MM.1S (cell line): ENCODE measurements around the gene NIN.

ENCODE experiments used
- DNase-seq: peaks from one replicate; pipeline ENCODE4 v3.0.0-alpha.2; 2015
- H2AFZ ChIP-seq: fragments of 300-600 bp; sonication (generic); 2 replicates; pipeline ENCODE4 v1.6.0; 2016; ENCODE audit warnings: antibody characterized with exemption, low read length
- H3F3A ChIP-seq: fragments of 300-600 bp; sonication (generic); 2 replicates; pipeline ENCODE4 v1.6.1; 2016; ENCODE audit warnings: mild to moderate bottlenecking, antibody characterized with exemption, low read length, moderate library complexity, mixed read lengths; ENCODE audit not compliant: insufficient read depth
- H3K27ac ChIP-seq: fragments of 300-600 bp; sonication (generic); 2 replicates; pipeline ENCODE4 v1.5.1; 2016; ENCODE audit warnings: mild to moderate bottlenecking, low read length
- H3K27me3 ChIP-seq: fragments of 300-600 bp; sonication (generic); replicated peaks from 2 replicates; pipeline ENCODE4 v1.6.0; 2016; ENCODE audit warnings: low read length; ENCODE audit not compliant: insufficient read depth
- H3K36me3 ChIP-seq: fragments of 300-600 bp; sonication (generic); replicated peaks from 2 replicates; pipeline ENCODE4 v1.6.1; 2016; ENCODE audit warnings: mild to moderate bottlenecking, low read length, mixed read lengths; ENCODE audit not compliant: insufficient read depth
- H3K4me1 ChIP-seq: fragments of 300-600 bp; sonication (generic); 2 replicates; pipeline ENCODE4 v1.6.1; 2016; ENCODE audit warnings: low read length, mixed read lengths
- H3K4me2 ChIP-seq: fragments of 300-600 bp; sonication (generic); 2 replicates; pipeline ENCODE4 v1.6.0; 2016; ENCODE audit warnings: low read depth, low read length
- H3K4me3 ChIP-seq: fragments of 300-600 bp; sonication (generic); 2 replicates; pipeline ENCODE4 v1.5.1; 2016; ENCODE audit warnings: low read length, mixed read lengths
- H3K79me2 ChIP-seq: fragments of 300-600 bp; sonication (generic); 2 replicates; pipeline ENCODE4 v1.6.1; 2016; ENCODE audit warnings: mixed run types, low read length, mixed read lengths
- H3K9ac ChIP-seq: fragments of 300-600 bp; sonication (generic); 2 replicates; pipeline ENCODE4 v1.6.1; 2016; ENCODE audit warnings: low read length, mixed read lengths
- H3K9me2 ChIP-seq: fragments of 300-600 bp; sonication (generic); replicated peaks from 2 replicates; pipeline ENCODE4 v1.6.1; 2016; ENCODE audit warnings: mild to moderate bottlenecking, low read length, mixed read lengths; ENCODE audit not compliant: insufficient read depth
- H3K9me3 ChIP-seq: fragments of 300-600 bp; sonication (generic); replicated peaks from 2 replicates; pipeline ENCODE4 v1.6.1; 2016; ENCODE audit warnings: mild to moderate bottlenecking, low read length, mixed read lengths; ENCODE audit not compliant: insufficient read depth
- H4K20me1 ChIP-seq: fragments of 300-600 bp; sonication (generic); 2 replicates; pipeline ENCODE4 v1.6.1; 2016; ENCODE audit warnings: mild to moderate bottlenecking, low read length, moderate library complexity, mixed read lengths; ENCODE audit not compliant: insufficient read depth
- EZH2 ChIP-seq: fragments of 300-600 bp; sonication (generic); optimal IDR thresholded peaks from 2 replicates; pipeline ENCODE3; 2017; ENCODE audit warnings: low read depth, mild to moderate bottlenecking, antibody characterized with exemption, low read length, mixed read lengths
- EZH2phosphoT487 ChIP-seq: fragments of 300-600 bp; sonication (generic); IDR thresholded peaks from 2 replicates; pipeline ENCODE4 v1.6.1; 2018; ENCODE audit warnings: antibody characterized with exemption, low read length
- TF ChIP-seq, protein P1 (sequence below): fragments of 300-600 bp; sonication (generic); IDR thresholded peaks from 2 replicates; pipeline ENCODE4 v1.5.1; 2016; ENCODE audit warnings: antibody characterized with exemption, low read length, mixed read lengths

Gene NIN

DNA sequence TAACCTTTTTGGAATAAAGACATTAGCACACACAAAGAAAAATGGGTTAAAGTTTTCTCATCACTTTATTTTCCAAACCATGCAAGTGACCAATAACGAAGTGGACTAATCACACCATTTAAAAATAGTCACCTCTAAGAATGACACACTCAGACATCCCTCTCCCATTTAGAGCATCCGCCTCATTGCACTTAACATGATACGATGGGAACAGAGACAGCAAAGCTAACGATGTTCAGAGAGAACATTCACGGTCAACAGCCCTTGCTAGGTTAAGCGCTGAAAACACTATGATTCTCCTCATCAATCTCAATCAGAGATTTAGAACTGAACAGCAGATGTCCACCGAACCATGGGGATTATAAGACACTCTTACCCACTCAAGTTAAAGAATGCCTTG lies 35.8 kb downstream of the NIN start:
- H3K79me2 ChIP-seq: no peaks in the 10 kb centered on the region
- H3K27me3 ChIP-seq: no peaks in the 10 kb centered on the region
- no peak overlapping the region for H3K4me3 ChIP-seq
- H3F3A ChIP-seq: peaks cover 20% of the 10 kb centered on the region
- no peaks in the 10 kb centered on the region for H3K9me3 ChIP-seq
- H2AFZ ChIP-seq: no peak overlapping the region
- no peak overlapping the region for H3K4me2 ChIP-seq
- TF ChIP-seq EZH2phosphoT487 (no peak), EZH2 (no peak)
- TF ChIP-seq, protein P1, sequence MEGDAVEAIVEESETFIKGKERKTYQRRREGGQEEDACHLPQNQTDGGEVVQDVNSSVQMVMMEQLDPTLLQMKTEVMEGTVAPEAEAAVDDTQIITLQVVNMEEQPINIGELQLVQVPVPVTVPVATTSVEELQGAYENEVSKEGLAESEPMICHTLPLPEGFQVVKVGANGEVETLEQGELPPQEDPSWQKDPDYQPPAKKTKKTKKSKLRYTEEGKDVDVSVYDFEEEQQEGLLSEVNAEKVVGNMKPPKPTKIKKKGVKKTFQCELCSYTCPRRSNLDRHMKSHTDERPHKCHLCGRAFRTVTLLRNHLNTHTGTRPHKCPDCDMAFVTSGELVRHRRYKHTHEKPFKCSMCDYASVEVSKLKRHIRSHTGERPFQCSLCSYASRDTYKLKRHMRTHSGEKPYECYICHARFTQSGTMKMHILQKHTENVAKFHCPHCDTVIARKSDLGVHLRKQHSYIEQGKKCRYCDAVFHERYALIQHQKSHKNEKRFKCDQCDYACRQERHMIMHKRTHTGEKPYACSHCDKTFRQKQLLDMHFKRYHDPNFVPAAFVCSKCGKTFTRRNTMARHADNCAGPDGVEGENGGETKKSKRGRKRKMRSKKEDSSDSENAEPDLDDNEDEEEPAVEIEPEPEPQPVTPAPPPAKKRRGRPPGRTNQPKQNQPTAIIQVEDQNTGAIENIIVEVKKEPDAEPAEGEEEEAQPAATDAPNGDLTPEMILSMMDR: no peak
- no peak overlapping the region for H3K9ac ChIP-seq
- H4K20me1 ChIP-seq: no peaks in the 10 kb centered on the region
- H3K27ac ChIP-seq: no peak overlapping the region
- no peaks in the 10 kb centered on the region for H3K36me3 ChIP-seq
- no peak for DNase-seq
- no peaks in the 10 kb centered on the region for H3K9me2 ChIP-seq
- peaks cover 18% of the 10 kb centered on the region for H3K4me1 ChIP-seq

DNA sequence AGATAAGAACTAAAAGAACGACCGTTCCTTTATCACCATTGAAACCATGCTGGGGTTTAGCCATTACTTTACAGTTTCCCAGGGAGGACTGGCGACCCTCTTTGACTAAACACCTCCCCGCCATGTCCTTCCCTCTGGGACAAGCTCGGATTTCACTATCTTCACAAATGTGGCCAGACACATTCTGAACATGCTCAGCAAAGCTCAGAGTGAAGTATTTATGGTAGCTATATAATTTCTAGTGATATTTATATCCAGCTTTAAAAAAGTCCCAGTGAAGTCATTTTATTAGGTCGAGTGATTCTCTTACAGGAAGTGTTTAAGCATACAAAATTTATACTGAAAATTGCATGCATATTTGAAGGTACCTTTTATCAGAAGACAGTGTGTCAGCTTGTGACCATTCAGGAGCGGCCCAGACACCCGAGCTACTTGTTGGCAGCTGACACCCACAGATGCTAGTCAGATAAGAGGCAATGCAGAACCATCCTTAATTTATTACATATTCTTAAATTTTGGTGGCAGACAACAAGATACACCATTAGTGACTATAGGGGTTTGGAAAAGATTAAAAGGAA lies 36.8 kb downstream of the NIN start:
- no peak overlapping the region for H2AFZ ChIP-seq
- no peak for TF ChIP-seq EZH2phosphoT487
- TF ChIP-seq, protein P1: no peak
- no peak for TF ChIP-seq EZH2

DNA sequence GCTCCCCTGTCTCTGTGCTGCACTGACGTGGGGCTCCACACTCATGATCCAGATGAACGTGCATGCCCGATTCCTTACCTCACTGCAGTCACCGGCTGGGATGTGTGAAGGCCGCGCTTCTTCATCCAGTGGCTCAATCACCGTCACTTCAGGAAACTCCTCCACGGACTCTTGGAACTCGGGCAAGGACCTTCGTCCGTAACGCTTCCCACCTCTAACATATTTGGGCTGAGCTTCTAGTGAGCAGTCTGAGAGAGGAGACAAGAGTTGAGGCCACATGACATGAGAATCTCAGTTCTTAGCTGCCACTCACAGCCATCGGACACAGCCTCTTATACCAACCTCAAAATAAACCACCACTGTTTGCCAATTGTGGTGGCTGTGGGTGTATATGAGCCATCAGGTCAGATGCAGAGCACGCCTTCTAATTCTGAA lies 38.3 kb downstream of the NIN start:
- Histone ChIP-seq H3K79me2 (no peaks in the 10 kb centered on the region), H3F3A (peaks cover 28% of the 10 kb centered on the region), H3K9me2 (no peaks in the 10 kb centered on the region), H3K4me2 (peak overlapping the region; percentile 69), H3K4me1 (peaks cover 39% of the 10 kb centered on the region), H4K20me1 (no peaks in the 10 kb centered on the region), H3K27me3 (no peaks in the 10 kb centered on the region), H3K36me3 (no peaks in the 10 kb centered on the region), H2AFZ (no peak overlapping the region), H3K27ac (peak overlapping the region; percentile 85; the same call in 1 of the 2 replicates), H3K9ac (no peak overlapping the region), H3K9me3 (no peaks in the 10 kb centered on the region), H3K4me3 (peak overlapping the region; percentile 57; the same call in 1 of the 2 replicates)
- DNase-seq: no peak
- TF ChIP-seq, protein P1: no peak
- TF ChIP-seq EZH2phosphoT487 (no peak), EZH2 (no peak)

More for the DNA sequence above, 36.8 kb downstream of the NIN start:
- Histone ChIP-seq H3K27me3 (no peaks in the 10 kb centered on the region), H4K20me1 (no peaks in the 10 kb centered on the region), H3K4me2 (no peak overlapping the region), H3K4me3 (no peak overlapping the region), H3K9me3 (no peaks in the 10 kb centered on the region), H3K9me2 (no peaks in the 10 kb centered on the region), H3F3A (peaks cover 28% of the 10 kb centered on the region), H3K4me1 (peaks cover 24% of the 10 kb centered on the region), H3K36me3 (no peaks in the 10 kb centered on the region), H3K9ac (no peak overlapping the region), H3K27ac (no peak overlapping the region), H3K79me2 (no peaks in the 10 kb centered on the region)
- no peak for DNase-seq
